Testis (tissue), 3 donors: ENCODE data around the gene BMPR1B. TPM values are rescaled to one million over a fixed set of nuclear protein-coding genes. Genes with fewer than 3 reads are reported as not detected.

Experiments used
- DNase-seq: peaks from one replicate; pipeline ENCODE4 v3.0.0-alpha.2; 2019
- H3K27ac ChIP-seq, 2 donors: fragments of 200-600 bp; sonication (generic); one replicate each; pipeline ENCODE4 v1.5.1; 2019
- H3K27me3 ChIP-seq: fragments of 200-600 bp; sonication (generic); one replicate; pipeline ENCODE4 v1.5.1; 2019
- H3K36me3 ChIP-seq: fragments of 200-600 bp; sonication (generic); one replicate; pipeline ENCODE4 v1.5.1; 2017; ENCODE audit warnings: low read depth; ENCODE audit errors: missing control alignments
- H3K4me1 ChIP-seq: fragments of 200-600 bp; sonication (generic); one replicate; pipeline ENCODE4 v1.5.1; 2019
- H3K4me3 ChIP-seq, 2 donors: fragments of 200-600 bp; sonication (generic); one replicate each; pipeline ENCODE4 v1.5.1; 2017 to 2019
- H3K9me3 ChIP-seq: fragments of 200-600 bp; sonication (generic); one replicate; pipeline ENCODE4 v1.5.1; 2017
- POLR2A ChIP-seq: fragments of 450-650 bp; IDR thresholded peaks from one replicate; pipeline ENCODE4 v1.6.1; 2017; ENCODE audit warnings: antibody characterized with exemption, mild to moderate bottlenecking, moderate library complexity
- WGBS, 2 donors: methylation state at CpG; one replicate each; pipeline ENCODE4 v1.1.5; 2018; 5-methylcytosine and 5-hydroxymethylcytosine counted together
- intact Hi-C: fragments of 100-400 bp; cut with DNase I; formaldehyde crosslinking; loops from one replicate; pipeline ENCODE4 v1.15.1; 2023; ENCODE audit warnings: low total_unique reads
- polyA plus RNA-seq: library from polyadenylated mRNA; stranded (reverse); fragments of 350-450 nt; fragmentation: Illumina TruSeq; extraction: RNeasy Lipid Tissue Mini Kit (QIAGEN cat#74804); gene quantifications from one replicate; pipeline ENCODE4 v1.2.3, GENCODE V29; 2014; ENCODE audit warnings: low read depth, low replicate concordance; ENCODE audit not compliant: insufficient read depth
- total RNA-seq, 2 donors: library from RNA; depleted of rRNA; stranded (reverse); fragments of >200 nt; gene quantifications; one replicate each; pipeline ENCODE4 v1.2.3, GENCODE V29; 2016
- TF ChIP-seq, protein P1 (sequence below), 3 experiments: fragments of 450-650 bp in 2 of 3; fragments of 200-600 bp in 1 of 3; sonication (generic) in 1 of 3; IDR thresholded peaks; one replicate each; pipeline ENCODE4 v1.5.1; 2016 to 2019; ENCODE audit warnings: antibody characterized with exemption in 3 of 3, mild to moderate bottlenecking in 2 of 3, moderate library complexity in 1 of 3

The BMPR1B gene
- total and polyA plus RNA-seq, 3 donors from 2014 or later: 7.5 to 13.0 (median 9.1) TPM

- Histone ChIP-seq H3K9me3 (no peaks in the 10 kb centered on the region), H3K4me3 (no peak overlapping the region), H3K27me3 (no peaks in the 10 kb centered on the region), H3K27ac (no peak overlapping the region), H3K36me3 (no peaks in the 10 kb centered on the region), H3K4me1 (no peaks in the 10 kb centered on the region)
- DNase-seq: no peak
- TF ChIP-seq, protein P1, sequence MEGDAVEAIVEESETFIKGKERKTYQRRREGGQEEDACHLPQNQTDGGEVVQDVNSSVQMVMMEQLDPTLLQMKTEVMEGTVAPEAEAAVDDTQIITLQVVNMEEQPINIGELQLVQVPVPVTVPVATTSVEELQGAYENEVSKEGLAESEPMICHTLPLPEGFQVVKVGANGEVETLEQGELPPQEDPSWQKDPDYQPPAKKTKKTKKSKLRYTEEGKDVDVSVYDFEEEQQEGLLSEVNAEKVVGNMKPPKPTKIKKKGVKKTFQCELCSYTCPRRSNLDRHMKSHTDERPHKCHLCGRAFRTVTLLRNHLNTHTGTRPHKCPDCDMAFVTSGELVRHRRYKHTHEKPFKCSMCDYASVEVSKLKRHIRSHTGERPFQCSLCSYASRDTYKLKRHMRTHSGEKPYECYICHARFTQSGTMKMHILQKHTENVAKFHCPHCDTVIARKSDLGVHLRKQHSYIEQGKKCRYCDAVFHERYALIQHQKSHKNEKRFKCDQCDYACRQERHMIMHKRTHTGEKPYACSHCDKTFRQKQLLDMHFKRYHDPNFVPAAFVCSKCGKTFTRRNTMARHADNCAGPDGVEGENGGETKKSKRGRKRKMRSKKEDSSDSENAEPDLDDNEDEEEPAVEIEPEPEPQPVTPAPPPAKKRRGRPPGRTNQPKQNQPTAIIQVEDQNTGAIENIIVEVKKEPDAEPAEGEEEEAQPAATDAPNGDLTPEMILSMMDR (IDR thresholded peaks at IDR 0.05): no peak
- no peak for TF ChIP-seq POLR2A
- WGBS, 2 donors: 73 to 75% methylated on average over 2 of the region's 2 CpGs
- intact Hi-C loops: no loop called here
Observed at GRCh38 chr4:94870146-94870545, 112.4 kb downstream of the BMPR1B start.

DNA sequence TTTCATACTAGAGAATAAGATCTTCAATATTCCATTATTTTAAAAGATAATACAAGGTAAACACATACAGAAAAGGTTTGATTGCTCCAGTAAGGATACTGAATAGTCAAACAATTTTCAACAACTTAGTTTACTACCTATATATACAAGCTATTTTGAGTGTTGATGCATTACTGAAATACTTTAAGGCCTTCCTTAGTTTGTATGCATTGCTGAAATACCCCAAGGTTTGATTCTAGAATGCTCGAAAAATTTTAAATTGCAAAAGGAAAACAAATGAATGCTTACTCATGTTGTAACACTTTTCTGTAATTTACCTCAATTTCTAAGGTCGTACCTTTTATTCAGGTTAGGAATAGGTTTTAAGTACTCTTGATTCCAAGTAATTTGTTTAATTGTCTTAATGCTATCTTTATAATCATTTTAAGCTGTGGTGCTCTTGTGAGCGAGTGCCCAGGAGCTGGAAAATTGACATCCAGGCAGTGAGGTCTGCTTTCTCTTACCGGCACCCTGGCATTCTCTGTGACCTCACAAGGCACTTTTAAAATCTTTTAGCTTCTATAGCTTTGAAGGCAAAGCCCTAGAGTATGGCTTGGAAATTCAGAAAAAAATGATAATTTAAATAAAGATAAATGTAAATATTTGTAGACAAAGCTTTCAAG lies 114.0 kb downstream of the BMPR1B start:
- DNase-seq: no peak
- no peaks in the 10 kb centered on the region for H3K27me3 ChIP-seq
- intact Hi-C loops: no loop called here
- no peaks in the 10 kb centered on the region for H3K4me1 ChIP-seq
- no peak overlapping the region for H3K27ac ChIP-seq
- no peaks in the 10 kb centered on the region for H3K9me3 ChIP-seq
- H3K4me3 ChIP-seq: no peak overlapping the region
- WGBS, 2 donors: 81 to 94% methylated on average over 4 of the region's 4 CpGs
- no peaks in the 10 kb centered on the region for H3K36me3 ChIP-seq
- TF ChIP-seq, protein P1 (IDR thresholded peaks at IDR 0.05): no peak
- TF ChIP-seq POLR2A: no peak

- TF ChIP-seq, protein P1 (IDR thresholded peaks at IDR 0.05): no peak
- no peak for TF ChIP-seq POLR2A
- intact Hi-C loops: no loop called here
- Histone ChIP-seq H3K4me1 (no peaks in the 10 kb centered on the region), H3K4me3 (no peak overlapping the region), H3K9me3 (no peaks in the 10 kb centered on the region), H3K27me3 (no peaks in the 10 kb centered on the region), H3K36me3 (no peaks in the 10 kb centered on the region), H3K27ac (no peak overlapping the region)
- WGBS, 2 donors: 92 to 93% methylated on average over 2 of the region's 2 CpGs
- no peak for DNase-seq
Observed at GRCh38 chr4:94877973-94878372, 120.2 kb downstream of the BMPR1B start.

DNA sequence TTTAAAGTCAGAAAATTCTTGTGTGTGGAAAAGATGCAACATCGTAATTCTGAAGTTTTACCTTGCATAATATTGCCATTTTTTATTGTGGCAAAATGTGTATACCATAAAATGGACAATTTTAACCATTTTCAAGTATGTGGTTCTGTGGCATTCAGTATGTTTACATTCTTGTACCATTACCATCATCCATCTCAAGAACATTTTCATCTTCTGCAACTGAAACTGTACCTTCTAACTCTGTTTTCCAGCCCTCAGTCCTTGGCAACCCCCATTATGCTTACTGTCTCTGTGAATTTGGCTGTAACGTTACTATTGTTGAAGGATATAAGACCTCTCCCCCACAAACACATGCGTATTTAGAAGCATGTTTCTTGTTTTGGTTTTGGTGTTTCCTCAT lies 123.2 kb downstream of the BMPR1B start:
- Histone ChIP-seq H3K4me1 (no peaks in the 10 kb centered on the region), H3K27me3 (no peaks in the 10 kb centered on the region), H3K4me3 (no peak overlapping the region), H3K9me3 (no peaks in the 10 kb centered on the region), H3K27ac (no peak overlapping the region), H3K36me3 (no peaks in the 10 kb centered on the region)
- TF ChIP-seq, protein P1 (IDR thresholded peaks at IDR 0.05): no peak
- no peak for TF ChIP-seq POLR2A
- no peak for DNase-seq
- WGBS, 2 donors: 94 to 95% methylated on average over 3 of the region's 3 CpGs
- intact Hi-C loops: no loop called here

GRCh38 chr4:94882756-94883155 lies 125.0 kb downstream of the BMPR1B start:
- Histone ChIP-seq H3K4me1 (no peaks in the 10 kb centered on the region), H3K27ac (no peak overlapping the region), H3K36me3 (no peaks in the 10 kb centered on the region), H3K9me3 (no peaks in the 10 kb centered on the region), H3K27me3 (no peaks in the 10 kb centered on the region), H3K4me3 (no peak overlapping the region)
- intact Hi-C loops: no loop called here
- DNase-seq: no peak
- 75 to 85% methylated on average over 2 of the region's 2 CpGs for whole genome bisulfite sequencing, 2 donors
- TF ChIP-seq, protein P1 (IDR thresholded peaks at IDR 0.05): no peak
- no peak for TF ChIP-seq POLR2A
